Endothelial cell of umbilical vein (primary cell): Measurements from ENCODE around the gene CPOX. TPM values are rescaled to one million over a fixed set of nuclear protein-coding genes. Genes with fewer than 3 reads are reported as not detected.

Source experiments
- BruUV-seq: library from RNA; stranded (reverse); fragments of 400-500 nt; replicated peaks from 2 replicates; lab custom pipeline; 2021; lab: Mats Ljungman, UMichigan
- CTCF ChIA-PET: fragments of 300-600, 350-600 bp; sonication (Branson Sonifier 250); formaldehyde crosslinking; loops from one replicate; lab custom pipeline; 2021; ENCODE audit warnings: antibody characterized with exemption, inconsistent platforms; lab: Charles Lee
- POLR2A ChIA-PET: fragments of 300-600, 350-600 bp; sonication (Branson Sonifier 250); formaldehyde crosslinking; loops from one replicate; lab custom pipeline; 2021; ENCODE audit warnings: antibody characterized with exemption, inconsistent platforms; lab: Charles Lee
- DNase-seq: peaks from one replicate; pipeline ENCODE4 v3.0.0-alpha.2; 2011; ENCODE audit warnings: low read depth, low spot score
- FAIRE-seq: peaks from 2 replicates; lab custom pipeline; 2011; peaks lifted over from hg19 to GRCh38; lab: Jason Lieb, UNC
- H2AFZ ChIP-seq: 2 replicates; pipeline ENCODE4 v1.6.0; 2012; ENCODE audit warnings: low read depth, low read length, control low read depth, inconsistent platforms
- H3K27ac ChIP-seq: 2 replicates; pipeline ENCODE4 v1.5.1; 2011; ENCODE audit warnings: low read depth, mild to moderate bottlenecking, control low read depth, low read length, moderate library complexity; ENCODE audit not compliant: insufficient read depth
- H3K27me3 ChIP-seq, 2 experiments: 2 replicates each; pipeline versions ENCODE4 v1.6.0 to v1.6.1; 2011; ENCODE audit warnings: low read length in 2 of 2, mixed read lengths in 1 of 2; ENCODE audit not compliant: control insufficient read depth in 2 of 2, insufficient read depth in 2 of 2
- H3K36me3 ChIP-seq, 2 experiments: 2 replicates in 1 of 2; 3 replicates in 1 of 2; pipeline ENCODE4 v1.5.1; 2011; ENCODE audit warnings: low read length in 2 of 2, mild to moderate bottlenecking in 1 of 2, moderate library complexity in 1 of 2; ENCODE audit not compliant: control insufficient read depth in 2 of 2, insufficient read depth in 2 of 2; ENCODE audit errors: extremely low read depth in 1 of 2
- H3K4me1 ChIP-seq: 3 replicates; pipeline ENCODE4 v1.5.1; 2011; ENCODE audit warnings: mild to moderate bottlenecking, low read length; ENCODE audit not compliant: control insufficient read depth, insufficient read depth; ENCODE audit errors: extremely low read depth
- H3K4me2 ChIP-seq: 2 replicates; pipeline ENCODE4 v1.6.1; 2011; ENCODE audit warnings: low read length, control low read depth, mixed read lengths; ENCODE audit not compliant: insufficient read depth
- H3K4me3 ChIP-seq, 3 experiments: fragments of 200-600 bp in 1 of 3; sonication (generic), shearing (Covaris generic) in 1 of 3; replicated peaks in 1 of 3; 2 replicates each; pipeline ENCODE4 v1.5.1; 2011 to 2016; ENCODE audit warnings: control low read depth in 3 of 3, low read length in 3 of 3, mild to moderate bottlenecking in 2 of 3, inconsistent platforms in 1 of 3, low read depth in 1 of 3, moderate library complexity in 1 of 3; ENCODE audit not compliant: insufficient read depth in 1 of 3
- H3K79me2 ChIP-seq: 2 replicates; pipeline ENCODE4 v1.6.0; 2012; ENCODE audit warnings: low read length, inconsistent platforms; ENCODE audit not compliant: control insufficient read depth, insufficient read depth
- H3K9ac ChIP-seq: replicated peaks from 2 replicates; pipeline ENCODE3; 2011; ENCODE audit warnings: low read length, control low read depth; ENCODE audit not compliant: insufficient read depth; ENCODE audit errors: extremely low read depth
- H3K9me1 ChIP-seq: replicated peaks from 3 replicates; pipeline ENCODE4 v1.6.0; 2011; ENCODE audit warnings: mild to moderate bottlenecking, low read length; ENCODE audit not compliant: control insufficient read depth, insufficient read depth; ENCODE audit errors: extremely low read depth
- H3K9me3 ChIP-seq: replicated peaks from 2 replicates; pipeline ENCODE4 v1.5.1; 2012; ENCODE audit warnings: low read length, inconsistent platforms; ENCODE audit not compliant: control insufficient read depth, insufficient read depth
- H4K20me1 ChIP-seq: replicated peaks from 2 replicates; pipeline ENCODE3; 2011; ENCODE audit warnings: mild to moderate bottlenecking, low read length; ENCODE audit not compliant: control insufficient read depth, insufficient read depth; ENCODE audit errors: extremely low read depth
- CTCF ChIP-seq, 2 donors: IDR thresholded peaks; 1 replicate in 1 of 2; 2 replicates in 1 of 2; pipeline ENCODE4 v1.5.1; 2011; ENCODE audit warnings: low read length in 2 of 2, mild to moderate bottlenecking in 2 of 2, moderate library complexity in 2 of 2, control low read depth in 1 of 2, inconsistent platforms in 1 of 2, low read depth in 1 of 2; ENCODE audit not compliant: insufficient read depth in 1 of 2; ENCODE audit errors: extremely low read depth in 1 of 2
- EZH2 ChIP-seq: IDR thresholded peaks from 2 replicates; pipeline ENCODE4 v1.6.1; 2012; ENCODE audit warnings: borderline replicate concordance, low read depth, mild to moderate bottlenecking, moderate library complexity, low read length, inconsistent platforms; ENCODE audit not compliant: severe bottlenecking
- FOS ChIP-seq: IDR thresholded peaks from 2 replicates; pipeline ENCODE4 v1.6.1; 2011; ENCODE audit warnings: mild to moderate bottlenecking, low read length, moderate library complexity, borderline replicate concordance; ENCODE audit not compliant: insufficient read depth
- GATA2 ChIP-seq: IDR thresholded peaks from 2 replicates; pipeline ENCODE4 v1.7.0; 2011; ENCODE audit warnings: low read depth, mild to moderate bottlenecking, moderate library complexity, mixed read lengths, low read length; ENCODE audit not compliant: insufficient read length, insufficient read depth
- JUN ChIP-seq: IDR thresholded peaks from 2 replicates; pipeline ENCODE4 v1.6.1; 2011; ENCODE audit warnings: borderline replicate concordance, low read depth; ENCODE audit not compliant: insufficient read length, insufficient read depth
- POLR2A ChIP-seq: IDR thresholded peaks from 2 replicates; pipeline ENCODE4 v1.6.1; 2012; ENCODE audit warnings: low read depth, mild to moderate bottlenecking, control low read depth, low read length
- POLR2AphosphoS5 ChIP-seq: IDR thresholded peaks from 2 replicates; pipeline ENCODE4 v1.6.1; 2012; ENCODE audit warnings: low read depth, mild to moderate bottlenecking, control low read depth, low read length, moderate library complexity; ENCODE audit not compliant: insufficient read depth
- dilution Hi-C: fragments of 300-500 bp; cut with MboI; formaldehyde crosslinking; loops from one replicate; pipeline ENCODE4 v1.15.0; 2019; ENCODE audit warnings: low sequenced_read_pairs; ENCODE audit not compliant: extremely low pct_ligation_motif_present
- intact Hi-C: fragments of 100-400 bp; cut with micrococcal nuclease; formaldehyde crosslinking; loops from one replicate; pipeline ENCODE4 v1.10.0; 2022
- polyA plus RNA-seq, 4 experiments: library from polyadenylated mRNA; depleted of rRNA in 3 of 4; stranded (reverse) in 3 of 4; unstranded in 1 of 4; fragments of >200 nt; gene quantifications; 2 replicates each; pipeline versions ENCODE4 v1.2.1 to v1.2.3, GENCODE V29; 2011 to 2012; ENCODE audit warnings: missing spikeins in 1 of 4
- total RNA-seq: library from RNA; stranded (reverse); gene quantifications from 2 replicates; pipeline ENCODE4 v1.2.3, GENCODE V29; 2021

Gene CPOX
- total and polyA plus RNA-seq, 2 donors (not counting 3 experiments of a cell fraction or from before 2014, with no cell fraction given): 12.3 to 24.5 TPM

GRCh38 chr3:98551754-98552153 lies 41.7 kb downstream of the CPOX start:
- no peak overlapping the region for H3K4me2 ChIP-seq
- H3K27me3 ChIP-seq: peaks cover 28 to 62% of the 10 kb centered on the region in 2 experiments
- H3K4me1 ChIP-seq: no peaks in the 10 kb centered on the region
- intact Hi-C loops (no loop called here), dilution Hi-C loops (no loop called here)
- H3K9ac ChIP-seq: no peak overlapping the region
- ChIA-PET POLR2A (no interaction called here), CTCF (no interaction called here)
- no peak for TF ChIP-seq JUN
- TF ChIP-seq FOS: no peak
- no peak for TF ChIP-seq CTCF (IDR thresholded peaks at IDR 0.05; ENCODE audit: extremely low read depth in 1 of 2, insufficient read depth in 1 of 2, low read depth in 1 of 2, low read length in 2 of 2)
- no peak for TF ChIP-seq EZH2
- no peak for TF ChIP-seq POLR2AphosphoS5
- no peak for TF ChIP-seq POLR2A
- H2AFZ ChIP-seq: no peak overlapping the region
- BruUV-seq: no TSS peak
- no peaks in the 10 kb centered on the region for H4K20me1 ChIP-seq
- H3K9me3 ChIP-seq: no peaks in the 10 kb centered on the region
- no peak overlapping the region for H3K4me3 ChIP-seq
- H3K9me1 ChIP-seq: no peaks in the 10 kb centered on the region
- H3K36me3 ChIP-seq: no peaks in the 10 kb centered on the region
- H3K27ac ChIP-seq: no peak overlapping the region
- FAIRE-seq: no peak
- DNase-seq: no peak
- no peaks in the 10 kb centered on the region for H3K79me2 ChIP-seq

- Histone ChIP-seq H3K27me3 (peaks cover 24 to 57% of the 10 kb centered on the region in 2 experiments), H3K27ac (no peak overlapping the region), H3K79me2 (no peaks in the 10 kb centered on the region), H2AFZ (no peak overlapping the region), H3K9me1 (no peaks in the 10 kb centered on the region), H3K36me3 (no peaks in the 10 kb centered on the region), H4K20me1 (no peaks in the 10 kb centered on the region), H3K9me3 (no peaks in the 10 kb centered on the region), H3K4me1 (no peaks in the 10 kb centered on the region), H3K9ac (no peak overlapping the region), H3K4me2 (no peak overlapping the region), H3K4me3 (no peak overlapping the region)
- DNase-seq (no peak), FAIRE-seq (no peak)
- no TSS peak for BruUV-seq
- CTCF ChIA-PET: no interaction called here
- dilution Hi-C loops (no loop called here), intact Hi-C loops (no loop called here)
- POLR2A ChIA-PET: no interaction called here
- TF ChIP-seq GATA2 (no peak), POLR2A (no peak), EZH2 (no peak)
These were observed 42.2 kb downstream of the CPOX start for GRCh38 chr3:98551236-98551635.
